PFSK-1 (cell line): ENCODE data around the gene RAD51B.

ENCODE experiments used
- FOXP2 ChIP-seq: optimal IDR thresholded peaks from 2 replicates; pipeline ENCODE3; 2011; ENCODE audit warnings: borderline replicate concordance, control low read depth, inconsistent platforms; ENCODE audit not compliant: insufficient read depth; ENCODE audit errors: extremely low read length, extremely low read depth
- POLR2AphosphoS5 ChIP-seq: IDR thresholded peaks from 2 replicates; pipeline ENCODE4 v1.6.1; 2012; ENCODE audit warnings: low read depth, mild to moderate bottlenecking, control low read depth, low read length, moderate library complexity
- REST ChIP-seq, 2 experiments: IDR thresholded peaks; 2 replicates each; pipeline versions ENCODE4 v1.6.1 to v1.8.0; 2011 to 2012; ENCODE audit warnings: low read depth in 2 of 2, low read length in 2 of 2, control low read depth in 1 of 2, inconsistent platforms in 1 of 2, mild to moderate bottlenecking in 1 of 2, moderate library complexity in 1 of 2; ENCODE audit not compliant: insufficient read depth in 1 of 2
- SIN3A ChIP-seq: IDR thresholded peaks from 2 replicates; pipeline ENCODE4 v1.6.1; 2012; ENCODE audit warnings: mild to moderate bottlenecking, low read length, moderate library complexity, borderline replicate concordance; ENCODE audit not compliant: insufficient read depth
- TAF1 ChIP-seq: IDR thresholded peaks from 2 replicates; pipeline ENCODE4 v1.6.1; 2012; ENCODE audit warnings: low read length, control low read depth, borderline replicate concordance; ENCODE audit not compliant: insufficient read depth

RAD51B gene

GRCh38 chr14:68506021-68506644, 686.6 kb downstream of the RAD51B start:
- no peak for TF ChIP-seq POLR2AphosphoS5
- TF ChIP-seq TAF1, result no peak
- TF ChIP-seq FOXP2, result peak; percentile 12

- TF ChIP-seq SIN3A, result no peak
- TF ChIP-seq TAF1, result no peak
- TF ChIP-seq FOXP2, result no peak
- no peak for TF ChIP-seq POLR2AphosphoS5
- no peak for TF ChIP-seq REST (IDR thresholded peaks at IDR 0.05; ENCODE audit: insufficient read depth in 1 of 2, low read depth in 2 of 2, low read length in 2 of 2)
Measured at GRCh38 chr14:68506645-68507419, 687.3 kb downstream of the RAD51B start.

- TF ChIP-seq TAF1, result no peak
- TF ChIP-seq REST (IDR thresholded peaks at IDR 0.05; ENCODE audit: insufficient read depth in 1 of 2, low read depth in 2 of 2, low read length in 2 of 2), result no peak
- TF ChIP-seq SIN3A, result no peak
- TF ChIP-seq POLR2AphosphoS5, result no peak
- no peak for TF ChIP-seq FOXP2
Measured at GRCh38 chr14:68507544-68508081, 688.0 kb downstream of the RAD51B start.

GRCh38 chr14:68508581-68508980, 689.0 kb downstream of the RAD51B start:
- no peak for TF ChIP-seq POLR2AphosphoS5
- TF ChIP-seq SIN3A, result no peak
- no peak for TF ChIP-seq TAF1
- no peak for TF ChIP-seq FOXP2
- no peak for TF ChIP-seq REST (IDR thresholded peaks at IDR 0.05; ENCODE audit: insufficient read depth in 1 of 2, low read depth in 2 of 2, low read length in 2 of 2)

- TF ChIP-seq POLR2AphosphoS5 (no peak), SIN3A (no peak), REST (IDR thresholded peaks at IDR 0.05; ENCODE audit: insufficient read depth in 1 of 2, low read depth in 2 of 2, low read length in 2 of 2) (no peak), TAF1 (no peak), FOXP2 (no peak)
Measured at GRCh38 chr14:68509188-68509983, 689.8 kb downstream of the RAD51B start.
